Mesenchymal stem cell (in vitro differentiated cells and primary cell): ENCODE results near the gene SLFN14.

Source experiments
- DNase-seq: peaks from one replicate; pipeline ENCODE4 v3.0.0-alpha.2; 2013
- H2AFZ ChIP-seq: one replicate; pipeline ENCODE4 v1.6.1; 2013; ENCODE audit warnings: low read depth, mild to moderate bottlenecking, control low read depth, inconsistent platforms, low read length, moderate library complexity
- H2AK5ac ChIP-seq: 2 replicates; pipeline ENCODE4 v1.6.1; 2013; ENCODE audit warnings: low read length, moderate library complexity, mild to moderate bottlenecking, inconsistent platforms; ENCODE audit not compliant: severe bottlenecking
- H2BK120ac ChIP-seq: one replicate; pipeline ENCODE4 v1.6.1; 2013; ENCODE audit warnings: low read depth, mild to moderate bottlenecking, inconsistent platforms, low read length, moderate library complexity
- H2BK12ac ChIP-seq, 2 experiments: one replicate each; pipeline ENCODE4 v1.6.1; 2013; ENCODE audit warnings: inconsistent platforms in 2 of 2, low read length in 2 of 2, mild to moderate bottlenecking in 2 of 2, moderate library complexity in 2 of 2, control low read depth in 1 of 2
- H2BK15ac ChIP-seq: one replicate; pipeline ENCODE4 v1.6.1; 2013; ENCODE audit warnings: mild to moderate bottlenecking, low read depth, inconsistent platforms; ENCODE audit not compliant: poor library complexity, severe bottlenecking
- H2BK5ac ChIP-seq: 2 replicates; pipeline ENCODE4 v1.6.1; 2013; ENCODE audit warnings: low read depth, mild to moderate bottlenecking, low read length, control low read depth, inconsistent platforms; ENCODE audit not compliant: poor library complexity, severe bottlenecking
- H3K14ac ChIP-seq, 2 experiments: one replicate each; pipeline ENCODE4 v1.6.1; 2013; ENCODE audit warnings: inconsistent platforms in 2 of 2, low read length in 2 of 2, control low read depth in 1 of 2, mild to moderate bottlenecking in 1 of 2, moderate library complexity in 1 of 2
- H3K18ac ChIP-seq, 2 experiments: one replicate each; pipeline ENCODE4 v1.6.1; 2013; ENCODE audit warnings: inconsistent platforms in 2 of 2, low read length in 2 of 2, control low read depth in 1 of 2, low read depth in 1 of 2, mild to moderate bottlenecking in 1 of 2
- H3K23ac ChIP-seq, 2 experiments: one replicate each; pipeline ENCODE4 v1.6.1; 2013; ENCODE audit warnings: inconsistent platforms in 2 of 2, low read length in 2 of 2, mild to moderate bottlenecking in 2 of 2, moderate library complexity in 2 of 2, control low read depth in 1 of 2
- H3K27ac ChIP-seq: 2 replicates; pipeline ENCODE4 v1.5.1; 2013; ENCODE audit warnings: mild to moderate bottlenecking, moderate library complexity, low read length, control low read depth, inconsistent platforms; ENCODE audit not compliant: poor library complexity, severe bottlenecking
- H3K27me3 ChIP-seq, 2 experiments: 2 replicates each; pipeline versions ENCODE4 v1.6.1 to v1.7.0; 2013; ENCODE audit warnings: low read length in 2 of 2, mild to moderate bottlenecking in 2 of 2, moderate library complexity in 2 of 2, control low read depth in 1 of 2, inconsistent platforms in 1 of 2; ENCODE audit not compliant: control insufficient read depth in 1 of 2, insufficient read depth in 1 of 2
- H3K36me3 ChIP-seq, 2 experiments: 2 replicates each; pipeline versions ENCODE4 v1.6.1 to v1.7.0; 2013; ENCODE audit warnings: low read length in 2 of 2, control low read depth in 1 of 2, inconsistent platforms in 1 of 2, low read depth in 1 of 2, mild to moderate bottlenecking in 1 of 2; ENCODE audit not compliant: insufficient read depth in 2 of 2, control insufficient read depth in 1 of 2
- H3K4ac ChIP-seq, 2 experiments: one replicate each; pipeline ENCODE4 v1.6.1; 2013; ENCODE audit warnings: inconsistent platforms in 2 of 2, low read length in 2 of 2, mild to moderate bottlenecking in 2 of 2, moderate library complexity in 2 of 2, control low read depth in 1 of 2, low read depth in 1 of 2
- H3K4me1 ChIP-seq: 2 replicates; pipeline ENCODE4 v1.6.1; 2013; ENCODE audit warnings: low read depth, low read length, control low read depth; ENCODE audit not compliant: control insufficient read depth, insufficient read depth
- H3K4me2 ChIP-seq: 2 replicates; pipeline ENCODE4 v1.6.1; 2013; ENCODE audit warnings: low read length, mild to moderate bottlenecking, inconsistent platforms; ENCODE audit not compliant: poor library complexity, severe bottlenecking
- H3K4me3 ChIP-seq, 2 experiments: 2 replicates each; pipeline versions ENCODE4 v1.5.1 to v1.7.0; 2013; ENCODE audit warnings: low read length in 2 of 2, mild to moderate bottlenecking in 2 of 2, control low read depth in 1 of 2, low read depth in 1 of 2; ENCODE audit not compliant: insufficient read depth in 1 of 2
- H3K79me1 ChIP-seq: replicated peaks from 2 replicates; pipeline ENCODE4 v1.6.1; 2013; ENCODE audit warnings: mild to moderate bottlenecking, control low read depth, low read length, inconsistent platforms; ENCODE audit not compliant: poor library complexity, severe bottlenecking
- H3K9ac ChIP-seq: 2 replicates; pipeline ENCODE4 v1.7.0; 2013; ENCODE audit warnings: mild to moderate bottlenecking, low read length, moderate library complexity
- H3K9me3 ChIP-seq: 2 replicates; pipeline ENCODE4 v1.7.0; 2013; ENCODE audit warnings: mild to moderate bottlenecking, low read length; ENCODE audit not compliant: control insufficient read depth
- H4K8ac ChIP-seq: one replicate; pipeline ENCODE4 v1.6.1; 2013; ENCODE audit warnings: inconsistent platforms, mild to moderate bottlenecking, low read length, moderate library complexity
- H4K91ac ChIP-seq: one replicate; pipeline ENCODE4 v1.6.1; 2013; ENCODE audit warnings: mild to moderate bottlenecking, low read length, inconsistent platforms
- WGBS: methylation state at CpG from one replicate; pipeline ENCODE4 v1.1.7; 2013; ENCODE audit warnings: mixed read lengths; 5-methylcytosine and 5-hydroxymethylcytosine counted together

Gene SLFN14

GRCh38 chr17:35541434-35541833 is 19.2 kb downstream of the SLFN14 start:
- H2AFZ ChIP-seq, result no peak overlapping the region
- no peak overlapping the region for H2BK15ac ChIP-seq
- no peak overlapping the region for H4K8ac ChIP-seq
- H3K18ac ChIP-seq, result no peak overlapping the region
- H3K4me2 ChIP-seq, result no peak overlapping the region
- no peak overlapping the region for H3K14ac ChIP-seq
- H2BK120ac ChIP-seq, result no peak overlapping the region
- no peaks in the 10 kb centered on the region for H3K79me1 ChIP-seq
- no peak overlapping the region for H2BK12ac ChIP-seq
- H2AK5ac ChIP-seq, result no peak overlapping the region
- no peak overlapping the region for H4K91ac ChIP-seq
- DNase-seq, result no peak
- H3K4me1 ChIP-seq, result no peaks in the 10 kb centered on the region
- no peaks in the 10 kb centered on the region for H3K36me3 ChIP-seq
- no CpG with 5 or more reads among the region's 1 CpG for WGBS
- H3K9me3 ChIP-seq, result no peaks in the 10 kb centered on the region
- no peak overlapping the region for H3K27ac ChIP-seq
- peak overlapping the region; percentile 86 for H3K9ac ChIP-seq
- H3K23ac ChIP-seq, result no peak overlapping the region
- H3K4me3 ChIP-seq, result peak overlapping the region in 1 of 2 experiments; percentile 68
- no peak overlapping the region for H3K4ac ChIP-seq
- H3K27me3 ChIP-seq, result peaks cover 0 to 14% of the 10 kb centered on the region in 2 experiments
- no peak overlapping the region for H2BK5ac ChIP-seq

- H3K79me1 ChIP-seq, result no peaks in the 10 kb centered on the region
- 83% methylated on average over 1 of the region's 8 CpGs for WGBS
Observed at GRCh38 chr17:35540589-35541404, 19.8 kb downstream of the SLFN14 start.

GRCh38 chr17:35539659-35540026 is 21.0 kb downstream of the SLFN14 start:
- WGBS, result 56% methylated on average over 4 of the region's 5 CpGs
- H2BK15ac ChIP-seq, result no peak overlapping the region
- H3K79me1 ChIP-seq, result no peaks in the 10 kb centered on the region
- no peak overlapping the region for H3K4me2 ChIP-seq
- H3K9me3 ChIP-seq, result no peaks in the 10 kb centered on the region
- H3K27me3 ChIP-seq, result peaks cover 0 to 9% of the 10 kb centered on the region in 2 experiments
- H2BK5ac ChIP-seq, result no peak overlapping the region
- H3K14ac ChIP-seq, result no peak overlapping the region
- no peak overlapping the region for H2BK12ac ChIP-seq
- peak overlapping the region; percentile 74 for H3K9ac ChIP-seq
- H2AFZ ChIP-seq, result no peak overlapping the region
- H2BK120ac ChIP-seq, result no peak overlapping the region
- no peak overlapping the region for H3K23ac ChIP-seq
- no peak overlapping the region for H3K4me3 ChIP-seq
- H4K8ac ChIP-seq, result no peak overlapping the region
- H3K18ac ChIP-seq, result no peak overlapping the region
- H3K4ac ChIP-seq, result no peak overlapping the region
- no peak overlapping the region for H4K91ac ChIP-seq
- no peak for DNase-seq
- no peak overlapping the region for H3K27ac ChIP-seq
- H2AK5ac ChIP-seq, result no peak overlapping the region
- H3K4me1 ChIP-seq, result no peaks in the 10 kb centered on the region
- no peaks in the 10 kb centered on the region for H3K36me3 ChIP-seq

More at GRCh38 chr17:35540589-35541404, 19.8 kb downstream of the SLFN14 start:
- peaks cover 0 to 14% of the 10 kb centered on the region in 2 experiments for H3K27me3 ChIP-seq
- no peak overlapping the region for H3K23ac ChIP-seq
- peak; percentile 53 for DNase-seq
- no peak overlapping the region for H3K18ac ChIP-seq
- H3K4me3 ChIP-seq, result peak overlapping the region in 1 of 2 experiments; percentile 68
- H2AFZ ChIP-seq, result no peak overlapping the region
- H3K36me3 ChIP-seq, result no peaks in the 10 kb centered on the region
- H3K4me1 ChIP-seq, result no peaks in the 10 kb centered on the region
- H2AK5ac ChIP-seq, result no peak overlapping the region
- H2BK5ac ChIP-seq, result no peak overlapping the region
- no peak overlapping the region for H3K4ac ChIP-seq
- peak overlapping the region; percentile 45 for H4K8ac ChIP-seq
- no peak overlapping the region for H3K4me2 ChIP-seq
- H4K91ac ChIP-seq, result peak overlapping the region; percentile 43
- H3K9me3 ChIP-seq, result no peaks in the 10 kb centered on the region
- no peak overlapping the region for H3K14ac ChIP-seq
- no peak overlapping the region for H2BK12ac ChIP-seq
- no peak overlapping the region for H2BK15ac ChIP-seq
- H3K9ac ChIP-seq, result peak overlapping the region; percentile 86
- no peak overlapping the region for H2BK120ac ChIP-seq
- no peak overlapping the region for H3K27ac ChIP-seq

- H2AFZ ChIP-seq, result no peak within 1 kb of the TSS
- no peak within 1 kb of the TSS for H3K4me2 ChIP-seq
- H4K91ac ChIP-seq, result no peak within 1 kb of the TSS
- H3K14ac ChIP-seq, result no peak within 1 kb of the TSS
- H3K9ac ChIP-seq, result peak within 1 kb of the TSS; percentile 33
- peaks cover 0 to 9% of the 10 kb centered on the region in 2 experiments for H3K27me3 ChIP-seq
- no peak within 1 kb of the TSS for H3K23ac ChIP-seq
- H3K9me3 ChIP-seq, result no peaks in the 10 kb centered on the region
- H3K79me1 ChIP-seq, result no peaks in the 10 kb centered on the region
- H2BK12ac ChIP-seq, result no peak within 1 kb of the TSS
- H3K4me1 ChIP-seq, result no peaks in the 10 kb centered on the region
- 83% methylated on average over 2 of the region's 2 CpGs for WGBS
- no peaks in the 10 kb centered on the region for H3K36me3 ChIP-seq
- no peak within 1 kb of the TSS for H3K27ac ChIP-seq
- H4K8ac ChIP-seq, result no peak within 1 kb of the TSS
- H2BK5ac ChIP-seq, result no peak within 1 kb of the TSS
- H2AK5ac ChIP-seq, result no peak within 1 kb of the TSS
- H2BK120ac ChIP-seq, result no peak within 1 kb of the TSS
- H3K4me3 ChIP-seq, result no peak within 1 kb of the TSS
- H3K4ac ChIP-seq, result no peak within 1 kb of the TSS
- DNase-seq, result peak; percentile 3
- no peak within 1 kb of the TSS for H3K18ac ChIP-seq
- H2BK15ac ChIP-seq, result no peak within 1 kb of the TSS
Observed at GRCh38 chr17:35537601-35538141, 22.9 kb downstream of the SLFN14 start, which contains the start of gene SLFN12L. Gene SLFN12L (minus strand): TSS chr17:35537678. CDS start chr17:35522364, 15,314 bp downstream.
